ENCODE data around the gene MGME1. TPM values are rescaled to one million over a fixed set of nuclear protein-coding genes. Genes with fewer than 3 reads are reported as not detected.

Gene MGME1
- total and polyA plus RNA-seq, 2 of the 13 experiments (the other 11 are each of a cell fraction or from before 2014, with no cell fraction given): 36.7 to 66.6 TPM

DNA sequence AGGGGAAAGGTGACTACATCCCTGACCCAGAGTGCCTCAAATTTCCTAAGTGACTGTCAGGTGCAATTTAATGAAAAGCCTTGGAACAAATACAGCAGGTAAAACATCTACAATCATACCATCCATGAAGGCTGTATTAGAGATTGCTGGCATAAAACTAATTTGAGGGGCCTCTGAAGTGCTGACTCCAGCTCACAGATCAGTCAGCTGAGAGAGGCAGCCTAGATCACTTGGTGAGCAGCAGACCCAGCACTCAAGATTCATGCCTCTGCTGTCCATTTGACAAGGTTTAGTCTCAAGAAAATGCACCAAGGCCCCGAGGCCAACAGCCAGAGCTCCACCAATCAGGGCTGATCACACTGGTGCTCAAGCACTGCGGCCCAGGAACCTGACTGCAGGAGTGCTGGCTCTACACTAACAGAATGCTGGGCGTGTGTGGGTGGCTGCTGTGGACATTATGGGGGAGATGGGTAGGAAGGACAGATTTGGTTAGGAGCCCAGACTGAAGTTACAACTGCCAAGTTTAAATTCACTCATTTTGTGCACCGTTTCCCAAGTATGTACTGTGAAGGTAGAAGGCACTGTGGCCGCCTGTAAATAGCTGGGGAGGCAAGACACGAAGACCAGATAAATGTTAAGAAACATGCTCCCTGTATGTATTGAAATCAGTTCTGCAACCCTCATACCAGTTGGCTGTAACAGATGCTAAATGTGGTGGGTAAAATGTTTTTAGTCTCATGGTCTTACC, 28.4 kb upstream of the MGME1 start (continued):
- TF ChIP-seq ZC3H4 (CRISPR knock-in tag; IDR thresholded peaks at IDR 0.05; ENCODE audit: borderline replicate concordance): peak; percentile 97
- TF ChIP-seq ZFP36L1 (CRISPR knock-in tag; IDR thresholded peaks at IDR 0.05): no peak
- no peak for TF ChIP-seq CBX2 (IDR thresholded peaks at IDR 0.05; ENCODE audit: low read depth, low read length)
- no peak for TF ChIP-seq CBX2 (CRISPR knock-in tag; IDR thresholded peaks at IDR 0.05; ENCODE audit: low read depth)
- TF ChIP-seq ZNF484 (CRISPR knock-in tag; IDR thresholded peaks at IDR 0.05; ENCODE audit: borderline replicate concordance, low read depth): no peak
- peak; percentile 77; the same call in 1 of the 2 replicates for TF ChIP-seq ETS1 (CRISPR knock-in tag; IDR thresholded peaks at IDR 0.05)
- no peak for TF ChIP-seq ZNF317 (CRISPR knock-in tag; IDR thresholded peaks at IDR 0.05)
- no peak for TF ChIP-seq ZBTB49 (CRISPR knock-in tag; IDR thresholded peaks at IDR 0.05; ENCODE audit: borderline replicate concordance)
- TF ChIP-seq GPBP1L1 (CRISPR knock-in tag; IDR thresholded peaks at IDR 0.05): no peak
- no peak for TF ChIP-seq NFE2L2 (IDR thresholded peaks at IDR 0.05; ENCODE audit: low read length)
- TF ChIP-seq WIZ (CRISPR knock-in tag; IDR thresholded peaks at IDR 0.05): no peak
- TF ChIP-seq, protein P1, sequence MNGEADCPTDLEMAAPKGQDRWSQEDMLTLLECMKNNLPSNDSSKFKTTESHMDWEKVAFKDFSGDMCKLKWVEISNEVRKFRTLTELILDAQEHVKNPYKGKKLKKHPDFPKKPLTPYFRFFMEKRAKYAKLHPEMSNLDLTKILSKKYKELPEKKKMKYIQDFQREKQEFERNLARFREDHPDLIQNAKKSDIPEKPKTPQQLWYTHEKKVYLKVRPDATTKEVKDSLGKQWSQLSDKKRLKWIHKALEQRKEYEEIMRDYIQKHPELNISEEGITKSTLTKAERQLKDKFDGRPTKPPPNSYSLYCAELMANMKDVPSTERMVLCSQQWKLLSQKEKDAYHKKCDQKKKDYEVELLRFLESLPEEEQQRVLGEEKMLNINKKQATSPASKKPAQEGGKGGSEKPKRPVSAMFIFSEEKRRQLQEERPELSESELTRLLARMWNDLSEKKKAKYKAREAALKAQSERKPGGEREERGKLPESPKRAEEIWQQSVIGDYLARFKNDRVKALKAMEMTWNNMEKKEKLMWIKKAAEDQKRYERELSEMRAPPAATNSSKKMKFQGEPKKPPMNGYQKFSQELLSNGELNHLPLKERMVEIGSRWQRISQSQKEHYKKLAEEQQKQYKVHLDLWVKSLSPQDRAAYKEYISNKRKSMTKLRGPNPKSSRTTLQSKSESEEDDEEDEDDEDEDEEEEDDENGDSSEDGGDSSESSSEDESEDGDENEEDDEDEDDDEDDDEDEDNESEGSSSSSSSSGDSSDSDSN (CRISPR knock-in tag; IDR thresholded peaks at IDR 0.05): no peak
- TF ChIP-seq, protein P2, sequence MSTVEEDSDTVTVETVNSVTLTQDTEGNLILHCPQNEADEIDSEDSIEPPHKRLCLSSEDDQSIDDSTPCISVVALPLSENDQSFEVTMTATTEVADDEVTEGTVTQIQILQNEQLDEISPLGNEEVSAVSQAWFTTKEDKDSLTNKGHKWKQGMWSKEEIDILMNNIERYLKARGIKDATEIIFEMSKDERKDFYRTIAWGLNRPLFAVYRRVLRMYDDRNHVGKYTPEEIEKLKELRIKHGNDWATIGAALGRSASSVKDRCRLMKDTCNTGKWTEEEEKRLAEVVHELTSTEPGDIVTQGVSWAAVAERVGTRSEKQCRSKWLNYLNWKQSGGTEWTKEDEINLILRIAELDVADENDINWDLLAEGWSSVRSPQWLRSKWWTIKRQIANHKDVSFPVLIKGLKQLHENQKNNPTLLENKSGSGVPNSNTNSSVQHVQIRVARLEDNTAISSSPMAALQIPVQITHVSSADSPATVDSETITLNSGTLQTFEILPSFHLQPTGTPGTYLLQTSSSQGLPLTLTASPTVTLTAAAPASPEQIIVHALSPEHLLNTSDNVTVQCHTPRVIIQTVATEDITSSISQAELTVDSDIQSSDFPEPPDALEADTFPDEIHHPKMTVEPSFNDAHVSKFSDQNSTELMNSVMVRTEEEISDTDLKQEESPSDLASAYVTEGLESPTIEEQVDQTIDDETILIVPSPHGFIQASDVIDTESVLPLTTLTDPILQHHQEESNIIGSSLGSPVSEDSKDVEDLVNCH (CRISPR knock-in tag; IDR thresholded peaks at IDR 0.05): no peak
- 0 out of 2 replicates have a peak, but pooled peaks have one; percentile 14 for TF ChIP-seq ARNT2 (CRISPR knock-in tag; IDR thresholded peaks at IDR 0.05; ENCODE audit: low read depth)
- no peak for TF ChIP-seq ZNF839 (CRISPR knock-in tag; IDR thresholded peaks at IDR 0.05; ENCODE audit: borderline replicate concordance)
- TF ChIP-seq ZNF276 (CRISPR knock-in tag; IDR thresholded peaks at IDR 0.05; ENCODE audit: low read depth): no peak

Data from HepG2 (cell line).